BE2C (cell line): ENCODE data around the gene SEBOX.

ENCODE experiments used
- DNase-seq: peaks from one replicate; pipeline ENCODE4 v3.0.0-alpha.2; 2020
- H3K27me3 ChIP-seq: fragments of 250-450 bp; sonication (Bioruptor Pico); 2 replicates; pipeline ENCODE4 v1.5.1; 2020; ENCODE audit warnings: mild to moderate bottlenecking
- H3K36me3 ChIP-seq: fragments of 250-450 bp; sonication (Bioruptor Pico); 2 replicates; pipeline ENCODE4 v1.5.1; 2020; ENCODE audit warnings: mild to moderate bottlenecking
- H3K4me1 ChIP-seq: fragments of 250-450 bp; sonication (Bioruptor Pico); 2 replicates; pipeline ENCODE4 v1.5.1; 2020
- H3K4me3 ChIP-seq: 2 replicates; pipeline ENCODE4 v1.5.1; 2011; ENCODE audit warnings: low read depth, low read length
- H3K9me3 ChIP-seq: fragments of 250-450 bp; sonication (Bioruptor Pico); 2 replicates; pipeline ENCODE4 v1.5.1; 2020
- TF ChIP-seq, protein P1 (sequence below): IDR thresholded peaks from 2 replicates; pipeline ENCODE4 v1.5.1; 2012; ENCODE audit warnings: mild to moderate bottlenecking, low read depth, low read length

Gene SEBOX

DNA sequence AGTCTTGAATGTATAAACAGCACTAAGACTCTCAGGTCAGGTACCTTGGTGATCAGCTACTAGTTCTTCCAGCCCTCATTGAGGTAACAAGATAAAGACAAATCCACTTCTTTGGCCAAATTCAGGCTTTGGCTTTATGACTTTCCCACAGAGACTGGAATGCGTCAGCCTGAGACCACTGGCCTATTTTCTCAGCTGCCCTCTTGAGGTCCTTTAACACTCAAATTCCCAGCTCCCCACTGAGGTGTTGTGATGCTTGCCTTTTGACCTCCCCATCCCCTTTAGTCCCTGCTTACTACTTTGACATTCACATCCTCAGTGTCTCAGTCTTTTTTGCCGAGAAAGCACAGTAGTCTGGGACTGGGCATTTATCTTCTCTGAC, 18.8 kb downstream of the SEBOX start:
- DNase-seq: no peak

DNA sequence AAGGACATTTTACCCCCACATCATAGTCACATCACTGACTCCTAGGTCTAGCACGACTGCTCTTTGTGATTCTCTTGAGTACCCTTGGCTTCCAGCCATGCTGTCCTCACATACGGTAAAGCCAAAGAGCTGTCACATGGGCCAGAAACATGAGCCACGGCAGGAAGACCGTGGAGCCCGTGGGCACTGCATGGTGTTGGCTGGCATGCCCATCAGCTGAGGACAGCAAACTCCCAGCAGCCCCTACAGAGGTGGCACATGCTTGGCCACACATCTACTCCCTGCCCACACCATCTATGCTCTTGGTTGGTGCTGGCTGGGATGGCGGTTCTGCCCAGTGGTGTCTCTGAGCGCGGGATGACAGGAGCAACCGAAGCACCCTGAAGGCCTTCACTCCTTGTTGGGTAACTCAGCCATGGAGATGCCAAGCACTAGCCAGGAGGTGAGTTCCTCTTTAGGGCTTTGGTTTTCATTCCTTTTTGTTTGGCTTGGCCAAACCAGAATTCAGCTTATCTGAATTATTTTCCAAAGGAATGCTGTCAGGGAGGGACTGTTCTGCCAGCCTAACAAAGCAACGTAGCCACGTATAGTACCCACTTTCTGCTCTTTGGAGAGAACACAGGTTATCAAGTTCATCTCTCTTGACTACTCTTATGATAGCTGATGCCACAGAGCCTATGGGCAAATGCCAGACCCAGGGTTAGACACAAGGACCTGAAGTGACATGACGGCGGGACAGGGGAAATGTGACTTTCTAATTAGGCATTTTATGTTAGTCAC, 19.4 kb downstream of the SEBOX start:
- no peaks in the 10 kb centered on the region for H3K9me3 ChIP-seq
- no peaks in the 10 kb centered on the region for H3K4me1 ChIP-seq
- DNase-seq: no peak
- no peaks in the 10 kb centered on the region for H3K27me3 ChIP-seq
- H3K36me3 ChIP-seq: no peaks in the 10 kb centered on the region
- H3K4me3 ChIP-seq: no peak overlapping the region
- TF ChIP-seq, protein P1, sequence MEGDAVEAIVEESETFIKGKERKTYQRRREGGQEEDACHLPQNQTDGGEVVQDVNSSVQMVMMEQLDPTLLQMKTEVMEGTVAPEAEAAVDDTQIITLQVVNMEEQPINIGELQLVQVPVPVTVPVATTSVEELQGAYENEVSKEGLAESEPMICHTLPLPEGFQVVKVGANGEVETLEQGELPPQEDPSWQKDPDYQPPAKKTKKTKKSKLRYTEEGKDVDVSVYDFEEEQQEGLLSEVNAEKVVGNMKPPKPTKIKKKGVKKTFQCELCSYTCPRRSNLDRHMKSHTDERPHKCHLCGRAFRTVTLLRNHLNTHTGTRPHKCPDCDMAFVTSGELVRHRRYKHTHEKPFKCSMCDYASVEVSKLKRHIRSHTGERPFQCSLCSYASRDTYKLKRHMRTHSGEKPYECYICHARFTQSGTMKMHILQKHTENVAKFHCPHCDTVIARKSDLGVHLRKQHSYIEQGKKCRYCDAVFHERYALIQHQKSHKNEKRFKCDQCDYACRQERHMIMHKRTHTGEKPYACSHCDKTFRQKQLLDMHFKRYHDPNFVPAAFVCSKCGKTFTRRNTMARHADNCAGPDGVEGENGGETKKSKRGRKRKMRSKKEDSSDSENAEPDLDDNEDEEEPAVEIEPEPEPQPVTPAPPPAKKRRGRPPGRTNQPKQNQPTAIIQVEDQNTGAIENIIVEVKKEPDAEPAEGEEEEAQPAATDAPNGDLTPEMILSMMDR: no peak

More for the DNA sequence above, 18.8 kb downstream of the SEBOX start:
- Histone ChIP-seq H3K27me3 (no peaks in the 10 kb centered on the region), H3K9me3 (no peaks in the 10 kb centered on the region), H3K4me1 (no peaks in the 10 kb centered on the region), H3K36me3 (no peaks in the 10 kb centered on the region), H3K4me3 (no peak overlapping the region)
- TF ChIP-seq, protein P1: no peak

DNA sequence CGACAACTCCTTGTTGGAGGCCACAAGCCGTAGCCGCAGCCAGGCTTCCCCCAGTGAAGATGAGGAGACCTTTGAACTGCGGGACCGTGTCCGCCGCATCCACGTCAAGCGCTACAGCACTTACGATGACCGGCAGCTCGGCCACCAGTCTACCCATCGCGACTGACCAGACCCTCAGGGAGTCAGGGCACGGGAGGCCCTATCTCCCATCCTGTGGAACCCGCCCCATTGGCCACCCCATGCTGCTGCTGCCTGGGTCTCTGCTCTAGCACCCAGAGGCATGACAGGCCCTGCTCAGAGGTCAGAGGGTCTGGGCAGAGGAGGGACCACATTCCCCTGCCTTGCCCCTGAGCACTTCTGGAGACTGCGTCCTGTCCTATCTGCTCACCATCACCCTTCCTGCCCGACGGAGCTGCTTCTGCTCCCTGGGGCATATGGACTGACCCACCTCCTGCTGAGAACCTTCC, 20.5 kb downstream of the SEBOX start:
- H3K4me1 ChIP-seq: no peaks in the 10 kb centered on the region
- DNase-seq: no peak
- TF ChIP-seq, protein P1: no peak
- no peaks in the 10 kb centered on the region for H3K36me3 ChIP-seq
- H3K9me3 ChIP-seq: no peaks in the 10 kb centered on the region
- no peaks in the 10 kb centered on the region for H3K27me3 ChIP-seq
- no peak overlapping the region for H3K4me3 ChIP-seq

DNA sequence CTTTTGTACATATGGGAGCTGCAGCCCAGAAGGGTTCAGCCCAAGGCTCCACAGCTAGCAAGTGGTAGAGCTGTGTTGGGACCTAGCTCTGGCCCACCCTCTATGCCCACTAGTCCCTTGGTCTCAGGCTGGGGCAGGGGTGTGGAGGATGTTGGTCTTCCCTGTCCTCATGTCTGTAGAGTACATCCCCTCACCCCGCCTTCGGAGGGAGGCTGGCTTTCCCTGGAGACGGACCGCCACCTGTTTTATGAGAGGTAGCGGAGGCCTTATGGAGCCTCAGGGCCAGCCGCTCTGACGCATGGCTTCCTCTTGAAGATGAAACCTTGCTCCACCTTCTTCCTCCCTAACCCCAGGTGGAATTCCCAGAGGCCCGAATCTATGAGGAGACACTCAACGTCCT, 21.0 kb downstream of the SEBOX start:
- TF ChIP-seq, protein P1: no peak
- Histone ChIP-seq H3K9me3 (no peaks in the 10 kb centered on the region), H3K4me3 (no peak overlapping the region), H3K36me3 (no peaks in the 10 kb centered on the region), H3K27me3 (no peaks in the 10 kb centered on the region), H3K4me1 (no peaks in the 10 kb centered on the region)
- no peak for DNase-seq

DNA sequence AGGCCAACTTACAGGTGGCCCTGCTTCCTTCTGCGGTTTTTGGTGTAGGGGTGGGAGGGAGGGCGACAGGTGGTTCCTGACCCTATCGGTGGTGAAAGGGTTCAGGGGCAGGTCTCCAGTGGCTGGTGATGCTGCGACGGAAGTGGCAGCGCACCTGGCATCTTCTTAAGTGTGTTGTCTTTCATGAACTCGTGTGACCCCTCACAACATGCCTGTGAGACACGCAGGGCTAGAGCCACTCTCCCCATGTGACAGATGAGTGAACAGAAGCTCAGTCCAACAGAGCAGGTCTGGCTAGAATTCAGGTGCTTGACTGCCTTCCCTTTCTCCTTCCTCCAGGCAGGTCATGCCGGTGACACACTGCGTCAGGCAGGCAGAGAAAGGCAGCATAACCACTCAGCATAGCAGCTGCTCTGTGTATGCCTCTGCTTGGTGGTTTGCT, 21.5 kb downstream of the SEBOX start:
- H3K36me3 ChIP-seq: no peaks in the 10 kb centered on the region

DNA sequence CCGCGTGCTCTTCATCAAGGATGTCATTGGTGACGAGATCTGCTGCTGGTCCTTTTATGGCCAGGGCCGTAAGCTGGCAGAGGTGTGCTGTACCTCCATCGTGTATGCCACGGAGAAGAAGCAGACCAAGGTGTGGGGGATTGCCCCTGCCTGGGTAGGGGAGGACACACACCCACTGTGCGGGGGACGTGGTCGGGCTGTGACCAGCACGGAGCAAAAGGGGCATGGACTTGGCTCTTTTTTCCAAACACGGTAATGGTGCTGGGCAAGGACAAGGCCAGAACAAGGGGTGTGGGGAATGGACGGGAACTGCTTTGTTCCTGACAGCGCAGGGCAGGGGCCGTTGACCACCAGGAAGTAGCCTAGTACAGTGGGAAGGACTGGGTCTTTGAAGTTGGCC, 22.7 kb downstream of the SEBOX start:
- no peak for DNase-seq
- H3K9me3 ChIP-seq: no peaks in the 10 kb centered on the region
- H3K4me3 ChIP-seq: no peak overlapping the region
- H3K4me1 ChIP-seq: no peaks in the 10 kb centered on the region
- TF ChIP-seq, protein P1: no peak
- H3K27me3 ChIP-seq: no peaks in the 10 kb centered on the region
- H3K36me3 ChIP-seq: no peaks in the 10 kb centered on the region

More for the DNA sequence above, 21.5 kb downstream of the SEBOX start:
- no peak overlapping the region for H3K4me3 ChIP-seq
- no peak for DNase-seq
- no peaks in the 10 kb centered on the region for H3K4me1 ChIP-seq
- TF ChIP-seq, protein P1: no peak
- H3K27me3 ChIP-seq: no peaks in the 10 kb centered on the region
- no peaks in the 10 kb centered on the region for H3K9me3 ChIP-seq
